ENCODE measurements around the gene NPRL2.

The NPRL2 gene

DNA sequence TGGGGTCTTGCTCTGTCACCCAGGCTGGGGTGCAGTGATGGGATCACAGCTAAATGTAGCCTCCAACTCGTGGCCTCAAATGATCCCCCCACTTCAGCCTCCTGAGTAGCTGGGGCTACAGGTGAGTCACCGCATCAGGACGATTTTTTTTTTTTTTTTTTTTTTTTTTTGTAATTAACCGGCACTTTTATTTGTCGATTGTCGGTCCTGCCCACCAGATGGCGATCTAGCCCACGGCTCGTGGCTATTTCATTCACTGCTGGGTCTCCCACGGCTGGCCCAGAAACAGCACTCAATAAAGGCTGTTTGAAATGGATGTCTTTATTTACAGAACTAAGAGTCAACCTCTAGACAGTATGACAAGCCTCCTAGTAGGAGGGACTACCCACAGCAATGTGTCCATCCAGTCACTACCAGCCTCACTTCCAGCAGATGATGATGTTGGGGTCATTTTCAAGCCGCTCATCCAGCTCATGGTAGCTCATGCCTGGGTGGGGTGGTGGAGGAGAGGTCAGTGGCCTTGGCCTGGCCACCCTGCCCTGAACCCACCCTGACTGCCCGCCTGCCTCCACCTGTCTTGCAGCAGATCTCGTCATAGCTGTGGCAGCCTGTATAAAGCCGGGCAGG lies 3.3 kb downstream of the NPRL2 start:
- DNase-seq, result peak; percentile 81

- DNase-seq, result peak; percentile 75
Observed at GRCh38 chr3:50345586-50346234, 4.9 kb downstream of the NPRL2 start, which contains the start of gene ZMYND10. ZMYND10 (minus strand) TSS chr3:50345732; CDS start chr3:50345579, 153 bp downstream.

DNA sequence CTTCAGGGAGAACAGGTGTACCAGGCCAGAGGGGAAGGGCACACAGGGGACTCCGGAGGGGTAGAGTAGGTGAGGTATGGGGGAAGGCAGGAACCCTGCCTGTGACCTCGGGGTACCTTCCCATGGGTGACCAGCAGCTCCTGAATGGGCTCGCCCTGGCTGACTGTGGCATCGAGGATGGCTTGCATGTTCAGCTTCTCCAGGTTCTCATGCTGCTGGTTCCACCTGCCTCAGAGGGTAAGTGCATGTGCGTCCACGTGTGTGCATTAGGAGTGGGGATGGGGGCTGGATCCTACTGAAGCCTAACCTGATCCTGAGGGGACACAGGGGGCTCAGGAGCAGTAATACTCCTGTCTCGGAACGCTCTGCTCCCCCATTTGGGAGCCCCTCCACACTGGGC lies 5.6 kb downstream of the NPRL2 start:
- no peak for DNase-seq

DNA sequence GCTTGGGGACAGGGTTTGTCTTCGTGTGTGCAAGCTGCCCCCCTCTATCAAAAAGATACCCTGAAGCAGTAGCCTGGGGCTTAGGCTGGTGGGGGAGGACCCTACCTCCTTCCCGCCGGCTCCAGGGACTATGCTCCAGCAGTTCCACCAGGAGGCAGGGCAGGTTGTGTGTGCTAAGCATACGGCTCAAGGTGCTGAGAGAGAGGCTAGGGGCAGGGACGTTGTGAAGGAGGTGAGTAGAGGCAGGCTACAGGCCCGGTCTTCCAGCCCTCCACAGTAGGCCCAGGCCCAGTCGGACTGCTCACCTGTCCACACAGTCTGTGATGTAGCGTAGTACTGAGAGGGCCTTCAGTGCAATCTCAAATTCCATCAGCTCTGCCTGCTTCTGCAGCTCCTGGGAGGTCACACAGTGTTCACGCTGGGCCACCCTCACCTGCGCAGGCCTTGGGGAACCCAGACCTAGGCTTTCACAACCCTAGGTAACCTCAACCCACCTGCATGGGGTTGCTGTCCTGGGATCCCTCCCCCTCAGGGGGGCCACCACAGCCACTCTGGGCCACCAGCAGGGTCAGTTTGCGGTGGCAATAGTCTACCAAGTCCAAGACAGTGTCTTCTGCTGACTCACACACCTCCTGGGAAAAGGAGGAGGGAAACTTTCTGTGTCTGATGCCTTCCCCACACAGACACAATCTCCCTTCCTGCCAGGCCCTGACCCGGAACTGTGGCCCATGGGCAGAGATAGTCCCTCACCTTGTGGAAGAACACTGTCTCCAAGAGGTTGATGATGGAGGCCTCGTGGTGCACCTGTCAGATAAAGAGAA lies 7.6 kb downstream of the NPRL2 start:
- DNase-seq, result no peak

DNA sequence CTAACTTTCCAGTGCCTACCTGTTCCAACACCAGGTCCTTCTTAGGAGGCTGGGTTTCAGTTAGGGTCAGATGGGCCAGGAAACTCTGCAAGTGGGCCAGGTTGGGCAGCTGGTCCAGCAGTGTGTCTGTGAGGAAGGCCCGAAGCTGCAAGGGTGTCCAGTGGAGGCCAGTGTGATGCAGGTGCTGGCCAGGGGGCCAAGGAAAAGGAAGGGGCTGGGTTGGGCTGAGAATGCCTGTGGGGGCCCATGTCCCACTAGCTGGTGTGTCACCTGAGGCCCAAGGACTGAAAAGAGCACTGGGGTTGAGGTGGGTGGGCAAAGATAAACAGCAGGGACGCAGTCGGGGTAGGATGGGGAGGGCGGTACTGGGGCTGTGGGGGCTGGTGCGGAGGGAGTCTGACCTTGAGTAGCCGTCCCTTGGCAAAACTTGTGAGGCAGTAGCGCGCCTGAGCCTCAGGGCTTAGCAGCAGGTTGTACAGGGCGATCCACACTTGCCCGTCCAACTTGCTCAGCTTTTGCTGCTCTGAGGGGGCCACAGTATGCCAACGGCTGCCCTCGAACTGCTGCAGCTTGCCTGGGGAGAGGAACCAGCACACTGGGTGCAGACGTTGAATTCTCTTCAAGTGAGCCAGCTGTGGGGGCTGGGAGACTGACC lies 8.5 kb downstream of the NPRL2 start:
- DNase-seq, result no peak

DNA sequence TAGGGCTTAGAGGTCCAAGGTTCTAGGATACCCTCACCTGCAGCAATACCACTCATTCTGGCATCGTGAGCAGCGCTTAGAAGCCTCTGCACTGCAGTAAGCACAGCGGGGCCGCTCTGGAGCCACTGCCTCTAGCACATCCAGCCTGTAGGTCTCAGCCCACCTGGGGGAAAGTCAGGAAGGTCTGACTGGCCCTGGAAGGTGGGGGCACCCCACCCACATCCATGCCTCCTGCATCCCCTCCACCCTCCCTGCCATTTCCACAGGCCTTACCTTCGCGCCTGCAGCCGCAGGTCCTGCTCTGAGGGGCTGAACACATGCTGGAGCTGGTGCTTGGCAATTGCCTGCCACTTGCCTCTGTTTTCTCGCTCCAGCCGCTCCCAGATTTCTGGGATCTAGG lies 9.0 kb downstream of the NPRL2 start:
- DNase-seq, result no peak

GRCh38 chr3:50340448-50341329 lies 9.9 kb downstream of the NPRL2 start, which contains the start of gene RASSF1:
RASSF1 (minus strand) TSS chr3:50340836; CDS start chr3:50340805, 31 bp downstream.
- DNase-seq, result peak; percentile 62

DNA sequence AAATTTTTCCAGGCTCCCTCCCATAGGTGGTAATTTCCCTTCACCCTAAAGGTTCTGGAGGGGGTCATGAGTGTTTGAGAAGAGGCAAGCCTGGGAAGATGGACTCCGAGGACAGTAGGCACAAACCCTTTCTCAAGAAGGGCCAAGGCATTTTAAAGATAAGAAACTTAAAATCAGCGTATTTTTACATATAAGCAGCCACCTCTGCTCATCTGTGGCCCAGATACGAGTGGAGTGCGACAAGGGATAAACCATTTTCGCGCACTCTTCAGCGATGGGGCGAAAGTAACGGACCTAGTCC lies 10.5 kb downstream of the NPRL2 start:
- no peak for DNase-seq

DNA sequence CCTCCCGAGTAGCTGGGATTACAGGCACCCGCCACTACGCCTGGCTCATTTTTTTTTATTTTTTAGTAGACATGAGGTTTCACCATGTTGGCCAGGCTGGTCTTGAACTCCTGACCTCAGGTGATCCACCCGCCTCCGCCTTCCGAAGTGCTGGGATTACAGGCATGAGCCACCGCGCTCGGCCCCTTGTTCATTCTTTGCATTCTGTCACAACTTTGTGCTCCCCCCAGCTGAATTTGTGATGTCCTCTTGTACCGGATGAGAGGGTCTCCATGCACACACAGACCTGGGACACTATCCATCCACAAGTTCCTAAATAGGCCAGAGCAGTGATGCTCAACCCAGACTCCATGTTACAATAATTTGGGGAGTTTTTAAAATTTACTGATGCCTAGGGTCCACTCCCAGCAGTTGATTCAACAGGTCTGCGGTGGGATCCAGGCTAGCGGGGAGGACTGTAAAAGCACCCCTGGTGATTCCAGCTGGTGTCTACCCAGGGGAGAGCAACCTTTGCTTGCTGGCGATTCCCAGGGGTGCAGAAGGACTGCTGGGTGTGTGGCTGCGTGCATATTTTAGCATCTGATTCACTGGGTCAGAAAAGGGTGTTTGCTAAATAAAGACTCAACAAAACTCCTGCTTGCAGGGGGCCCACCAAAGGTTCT lies 11.0 kb downstream of the NPRL2 start:
- DNase-seq, result no peak

GRCh38 chr3:50338965-50339364 lies 11.6 kb downstream of the NPRL2 start:
- no peak for DNase-seq

GRCh38 chr3:50337175-50337861 lies 13.3 kb downstream of the NPRL2 start:
- peak; percentile 96 for DNase-seq

DNA sequence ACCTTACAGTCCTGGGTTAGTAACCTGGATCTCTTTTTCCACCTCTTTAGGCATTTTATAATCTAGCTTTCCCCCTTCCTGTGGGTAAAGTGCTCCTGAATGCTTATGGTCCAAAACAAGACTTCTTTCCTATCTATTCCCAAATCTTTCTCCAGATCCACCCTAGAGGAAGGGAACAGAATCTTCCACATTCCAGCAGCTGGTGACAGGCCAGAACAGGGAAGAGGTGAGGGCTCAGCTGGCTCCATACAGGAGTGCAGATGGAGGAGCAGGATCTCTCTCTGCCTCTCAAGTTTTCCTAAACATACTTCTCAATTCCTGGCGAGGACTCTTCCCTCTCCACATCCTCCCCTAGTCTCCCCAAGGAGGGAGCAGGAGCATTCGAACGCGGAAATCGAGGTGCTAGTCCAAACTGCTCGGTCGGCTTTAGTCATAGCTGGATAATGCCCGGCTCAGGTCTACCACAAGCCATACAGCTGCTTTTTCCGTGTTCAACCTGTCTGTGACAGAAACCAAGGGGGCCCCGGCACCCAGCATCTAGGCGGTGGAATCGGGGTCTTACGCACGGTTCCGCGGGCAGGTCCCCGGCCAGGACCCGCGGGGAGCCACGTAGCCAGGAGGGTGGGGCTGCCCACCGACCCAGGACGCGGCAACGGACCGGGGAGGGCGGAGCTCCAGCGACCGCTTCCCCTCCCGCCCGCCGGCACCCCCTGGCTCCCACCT lies 14.0 kb downstream of the NPRL2 start:
- DNase-seq, result no peak

- DNase-seq, result no peak
Observed at GRCh38 chr3:50334339-50335075, 16.1 kb downstream of the NPRL2 start.

GRCh38 chr3:50333744-50334328 lies 16.7 kb downstream of the NPRL2 start:
- DNase-seq, result no peak

DNA sequence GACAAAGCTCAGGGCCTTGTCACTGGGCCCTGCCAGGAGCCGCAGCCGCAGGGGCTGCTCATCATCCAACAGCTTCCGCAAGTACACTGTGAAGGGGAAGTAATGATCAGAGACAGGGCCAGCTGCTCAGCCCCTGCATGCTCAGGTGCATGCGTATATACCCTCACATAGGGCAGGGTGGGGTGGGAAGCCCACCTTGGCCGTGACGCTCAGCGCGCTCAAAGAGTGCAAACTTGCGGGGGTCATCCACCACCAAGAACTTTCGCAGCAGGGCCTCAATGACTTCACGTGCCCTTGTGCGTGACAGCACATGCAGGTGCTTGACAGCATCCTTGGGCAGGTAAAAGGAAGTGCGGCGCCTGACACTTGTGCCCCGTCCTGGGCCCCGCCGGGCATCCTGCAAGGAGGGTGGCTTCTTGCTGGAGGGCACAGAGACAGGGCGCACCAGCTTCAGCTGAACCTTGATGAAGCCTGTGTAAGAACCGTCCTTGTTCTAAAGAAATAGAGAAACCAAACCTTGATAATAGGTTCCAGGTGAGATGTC lies 19.1 kb downstream of the NPRL2 start:
- no peak for DNase-seq

DNA sequence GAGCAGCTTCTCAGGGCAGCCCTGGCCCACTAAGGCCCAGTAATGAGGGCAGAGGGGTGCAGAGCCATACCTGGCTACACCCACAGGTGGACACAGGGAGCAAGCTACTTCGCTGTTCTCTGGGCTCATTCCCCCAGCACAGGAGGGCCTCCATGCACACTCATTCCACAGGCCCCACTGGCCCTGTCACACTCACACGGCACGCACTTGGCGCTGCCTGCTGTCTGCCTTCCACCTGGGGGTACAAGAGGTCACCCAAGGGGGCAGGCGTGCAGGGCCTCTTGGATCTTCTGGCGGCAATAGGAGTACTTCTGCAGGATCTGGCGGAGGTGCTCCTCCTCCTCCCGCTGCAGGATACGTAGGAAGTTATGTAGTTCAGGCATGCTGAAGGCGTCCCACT lies 20.2 kb downstream of the NPRL2 start:
- no peak for DNase-seq

- DNase-seq, result peak; percentile 93
Observed at GRCh38 chr3:50327943-50328691, 22.5 kb downstream of the NPRL2 start, which contains the start of gene TUSC2. TUSC2 (minus strand) TSS chr3:50328223; CDS start chr3:50328099, 124 bp downstream.

- DNase-seq, result no peak
Observed at GRCh38 chr3:50327129-50327528, 23.4 kb downstream of the NPRL2 start.

All from CD4-positive, alpha-beta T cell treated with Interleukin-4 for 4 hours (primary cell).